Parathyroid adenoma (tissue), 2 donors: ENCODE results near the gene PRR3.

Experiments used
- H2AFZ ChIP-seq: fragments of 300-600 bp; sonication (generic); one replicate; pipeline ENCODE4 v1.7.0; 2017; ENCODE audit warnings: antibody characterized with exemption, mild to moderate bottlenecking
- H3K27ac ChIP-seq: fragments of 300-600 bp; sonication (generic); one replicate; pipeline ENCODE4 v1.7.0; 2017
- H3K27me3 ChIP-seq: fragments of 300-600 bp; sonication (generic); one replicate; pipeline ENCODE4 v1.7.0; 2017; ENCODE audit warnings: low read length; ENCODE audit not compliant: control insufficient read depth, insufficient read depth
- H3K36me3 ChIP-seq: fragments of 300-600 bp; sonication (generic); one replicate; pipeline ENCODE4 v1.7.0; 2017; ENCODE audit warnings: low read length; ENCODE audit not compliant: control insufficient read depth, insufficient read depth
- H3K4me1 ChIP-seq: fragments of 300-600 bp; sonication (generic); one replicate; pipeline ENCODE4 v1.7.0; 2017; ENCODE audit warnings: control low read depth
- H3K4me2 ChIP-seq: fragments of 300-600 bp; sonication (generic); one replicate; pipeline ENCODE4 v1.7.0; 2017; ENCODE audit warnings: low read length
- H3K4me3 ChIP-seq: fragments of 300-600 bp; sonication (generic); one replicate; pipeline ENCODE4 v1.7.0; 2017; ENCODE audit warnings: low read depth, low read length
- H3K79me2 ChIP-seq: fragments of 300-600 bp; sonication (generic); one replicate; pipeline ENCODE4 v1.7.0; 2017; ENCODE audit warnings: control low read depth
- H3K9ac ChIP-seq: fragments of 300-600 bp; sonication (generic); one replicate; pipeline ENCODE4 v1.7.0; 2017; ENCODE audit warnings: mild to moderate bottlenecking
- H3K9me3 ChIP-seq: fragments of 300-600 bp; sonication (generic); one replicate; pipeline ENCODE4 v1.7.0; 2017; ENCODE audit warnings: low read length; ENCODE audit not compliant: control insufficient read depth
- TF ChIP-seq, protein P1 (sequence below): fragments of 300-600 bp; sonication (generic); IDR thresholded peaks from one replicate; pipeline ENCODE4 v1.7.0; 2017; ENCODE audit warnings: antibody characterized with exemption, mild to moderate bottlenecking
- donor health status: primary hyperparathyroidism.

The PRR3 gene

DNA sequence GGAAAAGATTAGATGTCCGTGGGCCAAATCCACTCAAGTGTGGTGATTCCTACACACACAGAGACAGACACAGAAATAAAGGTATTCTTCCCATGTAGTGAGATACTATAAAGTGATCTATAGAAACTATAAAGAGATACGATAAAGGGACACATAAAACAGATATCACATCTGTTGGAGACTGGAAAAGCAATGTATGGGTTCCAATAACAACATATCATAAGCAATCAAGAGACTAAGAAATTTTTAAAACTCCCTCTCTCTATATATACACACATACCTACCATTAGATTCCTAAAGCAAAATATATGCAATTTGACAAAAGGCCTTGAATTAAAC lies 54.7 kb downstream of the PRR3 start:
- Histone ChIP-seq H3K79me2 (peaks cover 31% of the 10 kb centered on the region), H3K4me1 (peaks cover 31% of the 10 kb centered on the region), H3K27me3 (no peaks in the 10 kb centered on the region), H2AFZ (no peak overlapping the region), H3K4me3 (no peak overlapping the region), H3K9ac (no peak overlapping the region), H3K9me3 (no peaks in the 10 kb centered on the region), H3K27ac (no peak overlapping the region), H3K36me3 (peaks cover 14% of the 10 kb centered on the region), H3K4me2 (no peak overlapping the region)
- TF ChIP-seq, protein P1, sequence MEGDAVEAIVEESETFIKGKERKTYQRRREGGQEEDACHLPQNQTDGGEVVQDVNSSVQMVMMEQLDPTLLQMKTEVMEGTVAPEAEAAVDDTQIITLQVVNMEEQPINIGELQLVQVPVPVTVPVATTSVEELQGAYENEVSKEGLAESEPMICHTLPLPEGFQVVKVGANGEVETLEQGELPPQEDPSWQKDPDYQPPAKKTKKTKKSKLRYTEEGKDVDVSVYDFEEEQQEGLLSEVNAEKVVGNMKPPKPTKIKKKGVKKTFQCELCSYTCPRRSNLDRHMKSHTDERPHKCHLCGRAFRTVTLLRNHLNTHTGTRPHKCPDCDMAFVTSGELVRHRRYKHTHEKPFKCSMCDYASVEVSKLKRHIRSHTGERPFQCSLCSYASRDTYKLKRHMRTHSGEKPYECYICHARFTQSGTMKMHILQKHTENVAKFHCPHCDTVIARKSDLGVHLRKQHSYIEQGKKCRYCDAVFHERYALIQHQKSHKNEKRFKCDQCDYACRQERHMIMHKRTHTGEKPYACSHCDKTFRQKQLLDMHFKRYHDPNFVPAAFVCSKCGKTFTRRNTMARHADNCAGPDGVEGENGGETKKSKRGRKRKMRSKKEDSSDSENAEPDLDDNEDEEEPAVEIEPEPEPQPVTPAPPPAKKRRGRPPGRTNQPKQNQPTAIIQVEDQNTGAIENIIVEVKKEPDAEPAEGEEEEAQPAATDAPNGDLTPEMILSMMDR, result no peak

DNA sequence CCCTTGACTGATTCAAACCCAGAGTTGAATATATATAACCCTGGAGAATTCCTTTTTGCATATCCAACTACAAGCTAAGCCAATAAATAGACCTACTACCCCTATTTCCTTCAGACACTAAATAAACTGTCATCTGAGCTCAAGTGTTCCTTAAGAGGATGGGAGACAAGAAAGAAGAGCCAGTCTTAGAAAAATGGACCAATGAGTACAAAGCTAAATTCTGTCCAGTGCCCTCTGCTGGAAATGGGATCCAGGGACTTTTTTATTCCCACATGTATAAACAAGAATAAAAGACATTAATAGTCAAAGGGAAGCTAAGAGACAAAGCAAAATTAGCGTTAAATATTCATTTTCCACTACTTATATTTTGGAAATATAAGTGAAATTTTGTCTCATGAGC lies 55.1 kb downstream of the PRR3 start:
- no peak overlapping the region for H2AFZ ChIP-seq
- H3K36me3 ChIP-seq, result peaks cover 15% of the 10 kb centered on the region
- peaks cover 31% of the 10 kb centered on the region for H3K4me1 ChIP-seq
- peak overlapping the region; percentile 70 for H3K4me2 ChIP-seq
- H3K27me3 ChIP-seq, result no peaks in the 10 kb centered on the region
- H3K9me3 ChIP-seq, result no peaks in the 10 kb centered on the region
- H3K9ac ChIP-seq, result no peak overlapping the region
- no peak overlapping the region for H3K4me3 ChIP-seq
- TF ChIP-seq, protein P1, result peak; percentile 50
- H3K79me2 ChIP-seq, result peaks cover 34% of the 10 kb centered on the region
- H3K27ac ChIP-seq, result no peak overlapping the region

DNA sequence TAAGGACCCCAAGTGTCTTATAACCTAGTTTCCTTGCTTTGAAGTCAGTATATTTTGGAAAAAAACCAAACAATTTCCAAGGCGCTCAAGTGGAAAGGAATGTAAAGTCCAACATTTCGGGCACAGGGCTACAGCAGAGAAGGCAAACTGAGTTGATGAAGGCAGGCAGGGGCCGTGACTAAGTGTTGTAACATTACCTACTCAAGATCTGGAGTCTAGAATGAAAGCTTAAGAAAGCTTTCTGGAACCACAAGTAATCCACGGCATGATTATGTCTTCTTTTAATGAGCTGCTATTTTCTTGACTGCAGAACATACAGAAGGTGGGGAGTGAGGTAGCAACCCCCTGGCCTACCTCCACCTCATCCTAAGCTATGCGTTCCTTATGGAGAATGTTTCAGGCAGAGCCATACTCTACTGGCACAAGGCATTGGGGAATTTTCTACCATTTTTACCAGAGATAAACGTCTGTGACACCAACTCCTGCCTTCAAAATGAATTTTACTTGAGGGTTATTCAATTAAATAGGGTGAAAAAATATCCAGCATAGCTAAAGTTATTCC lies 55.7 kb downstream of the PRR3 start:
- TF ChIP-seq, protein P1, result no peak
- Histone ChIP-seq H3K9me3 (no peaks in the 10 kb centered on the region), H3K4me1 (peaks cover 31% of the 10 kb centered on the region), H2AFZ (no peak overlapping the region), H3K27me3 (no peaks in the 10 kb centered on the region), H3K9ac (no peak overlapping the region), H3K4me2 (peak overlapping the region; percentile 70), H3K36me3 (peaks cover 15% of the 10 kb centered on the region), H3K4me3 (no peak overlapping the region), H3K27ac (peak overlapping the region; percentile 98), H3K79me2 (peaks cover 34% of the 10 kb centered on the region)
